H1 (cell line): ENCODE data around the gene GALNT2. TPM values are rescaled to one million over a fixed set of nuclear protein-coding genes. Genes with fewer than 3 reads are reported as not detected.

Experiments used
- BRCA1 ChIP-seq: IDR thresholded peaks from 2 replicates; pipeline ENCODE4 v1.6.1; 2012; ENCODE audit warnings: low read depth, low read length, improper control_type of control experiment
- CBX8 ChIP-seq: fragments of 300-800, 300-1000 bp; sonication (generic); IDR thresholded peaks from 2 replicates; pipeline ENCODE4 v1.7.1; 2016; ENCODE audit warnings: low read depth, low read length, borderline replicate concordance
- CREB1 ChIP-seq: IDR thresholded peaks from 2 replicates; pipeline ENCODE4 v1.6.1; 2012; ENCODE audit warnings: inconsistent platforms
- SIRT6 ChIP-seq: IDR thresholded peaks from one replicate; pipeline ENCODE4 v1.7.1; 2012; ENCODE audit warnings: low read length, inconsistent platforms
- polyA plus RNA-seq, 7 experiments: library from polyadenylated mRNA; depleted of rRNA in 3 of 7; stranded (reverse) in 5 of 7; unstranded in 2 of 7; fragments of >200 nt in 5 of 7; fragments of 200-250 nt in 2 of 7; gene quantifications; 1 replicate in 5 of 7; 2 replicates in 1 of 7; 4 replicates in 1 of 7; pipeline versions ENCODE4 v1.2.1 to v1.2.3, GENCODE V29; 2011 to 2013; ENCODE audit warnings: missing spikeins in 2 of 7, mixed read lengths in 2 of 7
- total RNA-seq: library from RNA; stranded (reverse); fragmentation: NEBNext Ultra II Directional; extraction: Animal tissue kit (Norgen Biotek cat#: 25700); gene quantifications from 2 replicates; pipeline ENCODE4 v1.2.1, GENCODE V29; 2021
- TF ChIP-seq, protein P1 (sequence below): IDR thresholded peaks from 2 replicates; pipeline ENCODE4 v1.6.1; 2011; ENCODE audit warnings: low read length, improper control_type of control experiment
- TF ChIP-seq, protein P2 (sequence below): IDR thresholded peaks from 2 replicates; pipeline ENCODE4 v1.6.1; 2012; ENCODE audit warnings: low read length, inconsistent platforms

Gene GALNT2
- total and polyA plus RNA-seq, 2 of the 8 experiments (the other 6 are each of a cell fraction or from before 2014, with no cell fraction given): 34.5 to 75.3 TPM

DNA sequence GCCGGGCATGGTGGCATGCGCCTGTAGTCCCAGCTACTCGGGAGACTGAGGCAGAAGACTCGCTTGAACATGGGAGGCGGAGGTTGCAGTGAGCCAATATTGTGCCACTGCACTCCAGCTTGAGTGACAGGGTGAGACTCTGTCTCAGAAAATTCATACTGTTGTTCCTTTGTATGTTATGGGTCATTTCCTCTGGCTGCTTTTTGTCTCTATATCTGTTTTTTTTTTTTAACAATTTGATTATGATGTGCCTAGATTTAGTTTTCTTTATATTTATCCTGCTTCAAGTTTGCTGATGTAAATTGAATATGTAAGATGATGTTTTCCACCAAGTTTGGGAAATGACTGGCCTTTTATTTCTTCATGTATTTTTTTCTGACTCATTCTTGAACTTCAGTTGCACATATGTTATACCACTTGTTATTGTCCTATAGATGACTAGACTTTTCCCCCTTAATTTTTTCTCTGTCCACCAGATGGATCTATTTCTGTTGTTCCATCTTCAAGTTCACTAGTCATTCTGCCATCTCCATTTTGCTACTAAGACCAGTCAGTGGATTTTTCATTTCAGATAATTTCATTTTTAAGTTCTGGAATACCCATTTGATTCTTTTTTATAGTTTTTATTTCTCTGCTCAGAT, 173.5 kb downstream of the GALNT2 start (continued):
- no peak for TF ChIP-seq SIRT6
- TF ChIP-seq CREB1: no peak
- TF ChIP-seq, protein P1, sequence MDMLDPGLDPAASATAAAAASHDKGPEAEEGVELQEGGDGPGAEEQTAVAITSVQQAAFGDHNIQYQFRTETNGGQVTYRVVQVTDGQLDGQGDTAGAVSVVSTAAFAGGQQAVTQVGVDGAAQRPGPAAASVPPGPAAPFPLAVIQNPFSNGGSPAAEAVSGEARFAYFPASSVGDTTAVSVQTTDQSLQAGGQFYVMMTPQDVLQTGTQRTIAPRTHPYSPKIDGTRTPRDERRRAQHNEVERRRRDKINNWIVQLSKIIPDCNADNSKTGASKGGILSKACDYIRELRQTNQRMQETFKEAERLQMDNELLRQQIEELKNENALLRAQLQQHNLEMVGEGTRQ: no peak
- TF ChIP-seq, protein P2, sequence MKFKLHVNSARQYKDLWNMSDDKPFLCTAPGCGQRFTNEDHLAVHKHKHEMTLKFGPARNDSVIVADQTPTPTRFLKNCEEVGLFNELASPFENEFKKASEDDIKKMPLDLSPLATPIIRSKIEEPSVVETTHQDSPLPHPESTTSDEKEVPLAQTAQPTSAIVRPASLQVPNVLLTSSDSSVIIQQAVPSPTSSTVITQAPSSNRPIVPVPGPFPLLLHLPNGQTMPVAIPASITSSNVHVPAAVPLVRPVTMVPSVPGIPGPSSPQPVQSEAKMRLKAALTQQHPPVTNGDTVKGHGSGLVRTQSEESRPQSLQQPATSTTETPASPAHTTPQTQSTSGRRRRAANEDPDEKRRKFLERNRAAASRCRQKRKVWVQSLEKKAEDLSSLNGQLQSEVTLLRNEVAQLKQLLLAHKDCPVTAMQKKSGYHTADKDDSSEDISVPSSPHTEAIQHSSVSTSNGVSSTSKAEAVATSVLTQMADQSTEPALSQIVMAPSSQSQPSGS: no peak
- no peak for TF ChIP-seq BRCA1
- no peak for TF ChIP-seq CBX8
